HuH-7.5 (cell line): ENCODE results near the gene DOCK3.
A peak's percentile ranks its signal among the peaks of the same experiment; 100 is the strongest.
"Not testable (repeated sequence)": the region's sequence is repeated elsewhere in the genome, so short reads cannot be mapped to it uniquely, and the experiment has no call there.

Experiments
- DNase-seq: peaks from one replicate; pipeline ENCODE4 v3.0.0; 2011; ENCODE audit warnings: low spot score

DOCK3 gene

DNA sequence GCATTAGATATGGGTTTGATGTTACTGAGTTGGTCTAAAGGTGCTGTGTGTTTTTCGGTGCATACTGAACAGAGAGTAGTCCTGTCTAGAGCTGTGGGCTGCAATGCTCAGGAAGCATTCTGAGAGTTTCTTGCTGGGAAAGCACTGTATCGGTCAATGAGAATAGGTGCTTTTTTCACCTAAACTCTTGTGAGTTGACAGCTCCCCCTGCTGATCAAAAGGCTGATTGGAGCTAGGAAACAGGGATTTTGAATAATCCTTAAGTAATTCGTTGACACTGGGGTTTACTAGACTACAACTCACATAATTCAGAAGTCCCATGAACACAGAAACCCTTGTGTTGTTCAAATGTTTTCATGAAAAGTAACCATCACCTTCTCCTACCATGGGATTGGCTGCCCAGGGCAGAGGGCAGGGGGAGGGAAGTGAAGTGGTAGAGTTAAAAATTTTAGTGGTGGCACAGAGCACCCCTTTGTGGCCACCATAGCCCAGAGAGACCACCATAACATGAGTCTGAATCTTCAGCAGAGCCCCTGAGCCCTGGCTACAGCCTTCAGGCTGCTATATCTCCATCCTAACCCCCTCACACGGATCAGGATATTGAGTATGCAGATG is 697.3 kb downstream of the DOCK3 start:
- no peak for DNase-seq

DNA sequence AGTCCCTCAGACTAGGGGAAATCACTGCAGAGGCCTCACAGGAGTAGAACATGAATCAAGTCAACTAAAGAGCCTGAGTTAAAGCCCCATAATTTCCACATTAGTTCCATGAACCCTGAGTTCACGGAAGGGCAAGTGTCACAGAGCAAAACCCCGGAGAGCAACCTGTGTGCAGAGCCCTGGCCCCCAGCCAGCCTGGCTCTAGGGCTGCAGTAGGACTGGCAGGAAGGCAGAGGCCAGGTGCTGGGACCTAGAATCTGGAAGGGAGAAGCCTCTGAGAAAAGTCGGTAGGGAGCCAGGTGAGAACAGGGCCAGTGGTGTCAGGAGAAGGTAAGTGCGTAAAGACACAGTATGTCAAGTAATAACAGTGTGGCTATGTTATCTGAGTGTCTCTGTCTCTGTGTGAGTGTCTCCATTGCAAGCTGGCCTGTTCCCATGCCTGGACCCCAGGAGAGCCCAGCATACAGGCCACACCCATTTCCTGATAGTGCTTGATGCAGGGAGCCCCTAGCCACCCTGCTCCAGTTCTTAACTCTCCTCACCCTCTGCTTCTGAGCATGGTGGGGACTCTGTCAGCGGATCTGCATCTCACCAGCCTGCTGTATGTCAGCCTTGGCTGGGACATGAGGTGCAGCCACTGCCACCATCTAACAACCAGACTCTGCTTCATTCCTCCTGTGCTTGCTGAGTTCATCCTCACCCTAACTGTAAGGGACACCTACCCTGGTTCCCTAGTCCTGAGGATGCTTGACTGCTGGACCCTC is 699.1 kb downstream of the DOCK3 start:
- no peak for DNase-seq

DNA sequence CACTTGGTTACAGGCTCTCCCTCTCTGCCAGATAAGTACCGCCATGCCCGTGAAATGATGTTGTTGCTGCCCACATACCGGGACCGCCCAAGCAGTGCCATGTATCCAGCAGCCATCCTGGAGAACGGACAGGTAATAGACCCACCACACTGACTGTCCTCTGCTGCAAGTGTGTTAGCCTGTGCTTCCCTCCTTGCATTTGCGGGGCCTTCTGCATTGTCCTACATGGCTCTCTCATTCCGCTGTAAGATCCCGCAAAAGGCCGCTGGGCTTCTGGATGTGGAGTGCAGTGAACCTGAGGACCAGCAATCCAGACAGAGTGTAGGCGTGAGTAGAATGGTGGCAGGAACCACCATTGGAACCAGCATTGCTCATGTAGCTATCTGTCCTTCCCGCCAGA is 699.7 kb downstream of the DOCK3 start:
- DNase-seq: no peak

GRCh38 chr3:51375136-51375535 is 700.4 kb downstream of the DOCK3 start:
- no peak for DNase-seq

- no peak for DNase-seq
These were observed 700.8 kb downstream of the DOCK3 start for GRCh38 chr3:51375571-51375970.

DNA sequence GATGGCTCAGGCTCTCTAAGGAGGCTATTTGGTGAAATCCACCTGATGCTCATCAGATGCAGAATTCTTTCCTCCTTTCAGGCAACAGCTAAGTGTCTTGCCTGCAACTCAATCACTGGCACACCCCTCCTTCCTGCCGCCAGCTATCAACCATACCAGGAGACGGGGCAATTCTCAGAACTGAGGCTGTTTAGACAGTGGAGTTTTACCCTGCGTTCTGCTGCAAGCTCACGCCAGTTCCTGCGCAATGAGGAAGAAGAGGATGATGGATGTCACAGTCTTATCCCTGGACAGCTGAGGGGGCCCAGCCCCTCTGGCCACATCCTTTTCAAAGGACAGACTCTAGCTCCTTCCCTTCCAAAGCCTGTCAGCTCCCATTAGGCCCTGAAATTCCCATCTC is 703.3 kb downstream of the DOCK3 start:
- no peak for DNase-seq

DNA sequence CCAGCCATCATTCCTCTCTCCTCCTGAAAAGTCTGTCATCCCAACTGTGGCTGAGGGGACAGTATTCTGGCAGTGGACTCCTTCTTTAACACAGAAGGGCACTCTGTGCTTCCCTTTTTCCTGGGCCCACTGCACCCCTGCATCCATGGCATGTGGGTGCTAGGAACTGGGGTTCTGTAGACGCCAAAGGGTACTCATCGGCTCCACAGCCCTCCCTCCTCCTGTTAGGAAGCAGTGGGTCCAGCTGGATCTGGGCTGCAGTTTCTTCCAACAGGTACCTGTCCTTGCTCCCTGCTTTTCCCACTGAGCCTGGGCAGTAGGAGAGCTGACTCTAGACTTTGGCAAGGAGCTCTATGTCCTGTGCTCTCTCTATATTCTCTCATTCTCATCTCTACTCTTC is 704.0 kb downstream of the DOCK3 start:
- DNase-seq: no peak

DNA sequence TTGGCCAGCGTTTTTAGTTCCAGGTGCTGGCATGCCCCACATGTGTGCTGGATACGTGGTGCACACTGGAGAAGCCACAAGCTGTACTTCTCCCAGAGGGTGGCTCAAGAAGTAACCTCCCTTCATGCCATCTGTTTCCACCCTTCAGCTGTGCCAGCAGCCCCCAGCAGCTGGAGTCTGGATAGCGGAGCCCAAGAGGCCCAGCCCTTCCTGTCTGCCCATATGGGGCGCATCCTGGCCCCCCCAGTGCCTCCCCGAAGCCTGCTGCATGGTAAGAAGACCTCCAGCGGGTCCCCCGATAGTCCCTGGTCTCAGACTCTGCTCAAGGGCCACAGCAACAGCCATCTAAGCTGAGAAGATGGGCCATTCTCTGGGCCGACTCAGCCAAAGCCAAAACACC is 704.6 kb downstream of the DOCK3 start:
- DNase-seq: no peak

DNA sequence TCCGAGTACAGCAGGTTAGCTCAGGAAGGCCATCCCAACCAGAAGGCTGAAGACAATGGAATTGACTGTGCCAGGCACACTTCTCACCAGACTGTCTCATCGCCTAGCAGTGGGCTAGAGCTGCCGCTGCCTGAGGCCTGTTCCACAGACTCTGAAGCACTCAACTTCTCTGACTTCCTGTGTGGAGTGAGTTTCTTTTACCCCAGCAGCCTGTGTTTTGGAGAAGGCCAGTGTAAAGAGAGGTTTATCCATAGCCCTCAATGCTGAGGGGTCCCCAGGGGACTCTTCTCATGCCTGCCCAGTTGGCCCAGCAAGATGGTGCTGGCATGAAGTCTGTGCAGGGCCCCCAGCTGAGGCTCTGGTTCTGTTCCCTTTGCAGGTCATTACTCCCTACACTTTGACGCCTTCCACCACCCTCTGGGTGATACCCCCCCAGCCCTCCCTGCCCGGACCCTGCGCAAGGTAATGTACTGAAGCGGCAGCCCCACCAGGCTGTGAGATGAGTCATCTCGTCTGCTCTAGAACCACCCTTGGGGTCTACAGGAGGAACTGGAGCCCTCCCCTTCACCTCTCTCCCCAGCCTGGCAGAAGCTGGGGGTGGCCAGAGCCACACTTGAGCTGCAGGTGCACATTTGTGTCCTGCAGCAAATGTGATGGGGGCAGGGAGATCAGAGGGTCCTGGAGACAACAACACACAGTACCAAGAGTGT is 705.2 kb downstream of the DOCK3 start:
- DNase-seq: no peak

DNA sequence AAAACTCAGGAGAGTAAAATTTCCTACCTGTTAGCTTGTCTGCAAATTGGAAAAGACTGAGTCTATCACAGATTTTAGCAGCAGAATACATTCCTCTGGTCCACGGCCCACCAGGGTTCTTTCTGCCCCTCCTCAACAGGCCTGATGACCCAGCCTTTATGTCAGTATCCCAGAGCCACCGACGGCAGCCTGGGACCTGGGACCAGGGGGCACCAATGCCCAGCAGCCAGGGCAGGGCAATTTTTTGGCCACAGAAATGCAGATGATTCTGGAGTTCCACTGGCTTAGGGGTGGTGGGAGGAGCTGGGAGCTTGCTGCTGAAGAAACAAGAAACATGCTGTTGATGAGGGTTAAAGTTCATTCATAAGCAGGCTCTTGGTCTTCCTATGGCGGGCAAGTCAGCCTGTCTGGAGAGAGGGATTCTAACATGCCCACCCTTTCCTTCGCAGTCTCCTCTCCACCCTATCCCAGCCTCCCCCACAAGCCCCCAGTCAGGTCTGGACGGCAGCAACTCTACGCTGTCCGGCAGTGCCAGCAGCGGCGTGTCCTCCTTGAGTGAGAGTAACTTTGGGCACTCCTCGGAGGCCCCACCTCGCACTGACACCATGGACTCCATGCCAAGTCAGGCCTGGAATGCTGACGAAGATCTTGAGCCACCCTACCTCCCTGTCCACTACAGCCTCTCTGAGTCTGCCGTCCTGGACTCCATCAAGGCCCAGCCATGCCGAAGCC is 706.0 kb downstream of the DOCK3 start:
- no peak for DNase-seq

GRCh38 chr3:51381333-51381705 is 706.6 kb downstream of the DOCK3 start:
- DNase-seq: no peak

DNA sequence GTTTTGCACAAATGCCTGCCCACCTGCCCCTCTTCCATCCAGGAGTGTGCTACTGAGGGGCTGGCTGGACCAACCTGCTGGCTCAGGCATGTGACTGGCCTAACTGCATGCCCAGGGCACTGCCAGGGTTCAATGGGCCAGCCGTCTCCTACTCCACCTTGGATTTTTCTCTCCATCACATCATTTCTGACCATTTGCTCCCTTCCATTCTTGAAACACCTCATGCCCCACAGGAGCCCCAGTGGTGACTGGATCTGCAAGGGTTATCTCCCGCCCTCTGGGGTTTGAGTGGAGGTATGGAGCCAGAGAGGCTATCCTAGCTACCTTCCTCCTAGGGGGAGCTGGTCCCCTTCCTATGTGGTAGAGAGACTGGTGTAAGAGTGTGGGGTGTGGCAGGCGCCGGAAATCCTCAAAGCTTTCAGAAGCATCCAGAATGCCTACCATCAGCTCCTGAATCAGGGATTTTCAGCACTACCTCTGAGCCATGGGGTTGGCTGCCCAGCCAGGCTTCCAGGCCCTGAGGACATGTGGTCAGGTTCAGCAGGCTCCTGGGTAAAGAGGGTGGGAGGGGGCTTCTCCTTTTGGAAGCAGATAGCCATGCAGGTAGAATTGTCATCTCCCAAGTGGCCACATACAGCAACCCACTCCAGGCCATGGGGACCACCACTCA is 707.5 kb downstream of the DOCK3 start:
- no peak for DNase-seq

DNA sequence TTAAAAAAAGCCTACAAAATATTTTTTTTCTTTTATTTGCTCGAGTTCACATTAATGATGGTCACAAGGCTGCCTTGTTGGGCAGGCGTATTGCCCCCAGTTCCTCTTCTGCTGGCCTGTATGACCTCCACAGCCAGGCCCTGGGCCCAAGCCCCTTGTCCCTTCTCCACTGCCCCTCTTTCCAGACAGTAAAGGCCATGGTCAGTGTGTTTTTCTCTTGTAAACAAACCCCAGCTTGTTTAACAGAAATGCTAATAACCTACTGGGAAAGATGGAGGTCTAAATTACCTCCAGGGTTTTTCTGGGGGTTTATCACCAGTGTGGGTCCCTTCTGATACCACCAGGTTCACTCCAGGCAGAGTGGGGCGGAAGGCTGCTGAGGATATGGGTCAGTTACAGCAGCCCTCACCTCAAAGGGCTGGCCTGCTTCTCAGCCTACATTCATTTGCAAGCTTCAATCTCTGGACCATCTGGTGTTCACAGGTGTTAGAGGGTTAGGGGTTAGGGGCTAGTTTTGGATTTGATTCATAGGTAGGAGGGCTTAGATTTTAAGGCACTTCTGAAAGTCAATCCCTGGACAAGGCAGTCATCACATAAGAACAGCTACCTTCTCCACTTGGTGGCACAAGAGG is 708.3 kb downstream of the DOCK3 start:
- no peak for DNase-seq

DNA sequence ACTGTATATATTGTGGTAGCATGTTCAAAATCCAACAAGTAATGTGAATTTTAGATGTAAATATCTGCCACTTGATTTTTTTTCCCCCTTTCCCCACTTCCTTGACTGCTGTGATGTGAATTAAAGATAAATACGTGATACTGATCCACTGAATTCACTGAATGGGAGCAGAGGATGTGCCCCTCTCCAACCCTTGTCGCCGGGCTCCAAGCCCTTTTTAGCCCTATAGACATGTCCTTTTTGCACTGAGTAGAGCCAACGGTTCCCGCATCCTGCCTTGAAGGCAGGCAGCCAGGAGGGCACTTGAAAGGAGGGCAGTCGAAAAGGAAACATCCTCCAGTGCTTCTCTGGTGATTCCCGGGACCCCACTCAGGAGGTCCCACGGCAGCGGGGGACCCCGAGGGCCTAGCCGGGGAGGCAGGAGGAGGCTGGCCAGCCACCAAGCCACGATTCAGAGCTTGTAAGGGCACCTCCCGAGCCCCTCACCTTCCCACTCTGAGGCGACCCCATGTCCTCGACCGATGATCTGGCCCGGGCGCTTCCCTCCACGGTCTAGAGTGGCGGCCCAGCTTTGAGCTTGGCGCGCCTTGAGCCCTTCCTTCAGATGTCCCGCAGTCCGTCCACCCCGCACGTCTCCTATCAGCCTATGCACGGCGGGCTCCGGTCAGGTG is 709.5 kb downstream of the DOCK3 start:
- DNase-seq: no peak

DNA sequence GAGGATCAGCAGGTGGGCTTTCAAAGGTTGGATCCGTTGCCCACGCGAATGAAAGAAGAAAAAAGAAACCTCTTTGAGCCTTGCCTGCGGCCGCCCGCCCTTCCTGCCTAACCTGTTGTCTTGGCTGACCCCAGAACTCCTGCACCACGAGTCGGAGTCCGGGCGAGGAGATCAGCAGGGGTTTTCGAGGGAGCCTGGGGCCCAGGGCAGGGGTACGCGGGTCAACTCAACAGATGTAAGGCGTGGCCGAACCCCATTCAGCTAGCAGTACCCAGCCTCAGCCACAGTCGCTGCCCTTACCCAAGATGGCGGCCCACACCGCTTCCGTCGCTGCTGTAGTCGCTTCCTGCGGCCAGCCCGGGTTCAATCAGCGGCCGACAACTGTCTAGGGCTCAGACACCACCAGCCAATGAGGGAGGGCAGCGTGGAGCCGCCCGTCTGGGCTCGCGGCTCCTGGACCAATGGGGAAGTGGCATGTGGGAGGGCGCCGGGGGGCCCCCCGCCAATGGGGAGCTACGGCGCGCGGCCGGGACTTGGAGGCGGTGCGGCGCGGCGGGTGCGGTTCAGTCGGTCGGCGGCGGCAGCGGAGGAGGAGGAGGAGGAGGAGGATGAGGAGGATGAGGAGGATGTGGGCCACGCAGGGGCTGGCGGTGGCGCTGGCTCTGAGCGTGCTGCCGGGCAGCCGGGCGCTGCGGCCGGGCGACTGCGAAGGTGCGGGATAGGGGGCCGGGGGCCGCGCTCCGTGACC is 710.2 kb downstream of the DOCK3 start, which contains the start of gene MANF:
TSS of gene MANF (plus strand) at position 566 of the 748 bp plus-strand sequence. CDS start at position 618, 52 bp downstream.
- DNase-seq: peak; percentile 99

DNA sequence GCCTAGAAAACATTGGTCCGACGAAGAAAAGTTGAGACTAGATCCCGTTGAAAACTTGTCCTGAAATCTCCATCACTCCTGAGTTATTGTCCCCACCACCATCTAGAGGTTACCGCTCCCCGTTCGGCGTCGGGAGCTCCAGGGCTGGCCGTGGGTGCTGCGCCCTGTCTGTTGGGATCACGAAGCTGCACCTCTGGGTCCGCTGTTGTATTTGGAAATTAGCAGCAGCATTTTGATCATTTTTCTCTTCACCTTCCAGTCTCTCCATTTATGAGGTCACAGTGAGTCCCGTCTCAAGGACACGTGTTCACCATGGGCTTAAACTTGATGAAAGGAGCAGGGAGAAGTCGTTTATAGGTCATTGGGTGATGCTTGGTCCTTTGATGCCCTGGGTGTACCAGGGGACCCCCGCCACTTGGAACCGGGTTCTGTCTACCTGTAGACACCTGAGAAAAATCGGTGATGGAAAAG is 710.9 kb downstream of the DOCK3 start:
- no peak for DNase-seq

DNA sequence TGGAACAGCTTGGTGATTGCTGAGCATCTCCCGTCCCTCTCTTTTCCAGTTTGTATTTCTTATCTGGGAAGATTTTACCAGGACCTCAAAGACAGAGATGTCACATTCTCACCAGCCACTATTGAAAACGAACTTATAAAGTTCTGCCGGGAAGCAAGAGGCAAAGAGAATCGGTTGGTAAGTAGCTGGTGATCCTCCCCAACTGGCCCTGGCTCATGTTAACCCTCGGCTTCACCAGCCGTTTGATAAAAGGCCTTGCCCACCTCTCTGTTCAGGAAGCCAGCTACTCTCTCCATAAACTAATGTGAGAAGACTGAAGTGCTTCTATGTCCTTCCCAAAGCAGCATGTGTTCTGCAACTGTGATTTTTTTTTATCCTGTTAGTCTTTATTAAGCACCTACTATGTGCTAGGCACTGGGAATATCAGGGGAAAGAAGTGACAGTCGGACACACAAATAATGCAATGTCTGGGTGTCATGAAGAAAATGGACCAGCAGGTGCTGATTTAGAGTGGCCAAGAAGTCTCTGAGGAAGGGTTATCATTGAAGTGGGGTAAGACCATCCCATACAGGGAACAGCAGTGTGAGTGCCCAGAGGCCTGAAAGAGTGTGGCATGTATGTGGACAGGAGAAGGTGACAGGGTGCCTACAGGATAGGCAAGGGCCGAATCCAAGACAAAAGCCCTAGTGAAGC is 711.6 kb downstream of the DOCK3 start:
- DNase-seq: no peak

GRCh38 chr3:51386852-51387229 is 712.1 kb downstream of the DOCK3 start:
- DNase-seq: no peak

DNA sequence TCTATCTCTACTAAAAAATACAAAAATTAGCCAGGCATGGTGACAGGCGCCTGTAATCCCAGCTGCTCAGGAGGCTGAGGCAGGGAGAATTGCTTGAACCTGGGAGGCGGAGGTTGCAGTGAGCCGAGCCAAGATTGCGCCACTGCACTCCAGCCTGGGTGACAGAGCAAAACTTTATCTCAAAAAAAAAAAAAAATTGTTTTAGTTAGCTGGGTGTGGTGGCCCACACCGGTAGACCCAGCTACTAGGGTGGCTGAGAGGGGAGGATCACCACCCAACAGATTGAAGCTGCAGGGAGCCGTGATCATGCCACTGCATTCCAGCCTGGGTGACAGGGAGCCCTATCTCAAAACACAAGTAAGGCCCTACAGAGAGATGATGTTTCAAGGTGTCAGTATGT is 712.6 kb downstream of the DOCK3 start:
- DNase-seq: not testable (repeated sequence)
